GM12878 (cell line): ENCODE measurements around the gene GPER1. TPM values are rescaled to one million over a fixed set of nuclear protein-coding genes. Genes with fewer than 3 reads are reported as not detected.

Source experiments
- ATAC-seq: fragments of 200-7000 bp; cut with Tn5 transposase; 3 replicates; pipeline ENCODE4 v1.9.1; 2020; ENCODE audit warnings: mild to moderate bottlenecking, moderate library complexity
- BruUV-seq: library from RNA; stranded (reverse); fragments of 400-500 nt; replicated peaks from 2 replicates; lab custom pipeline; 2021; lab: Mats Ljungman, UMichigan
- CTCF ChIA-PET: fragments of 300-600 bp; sonication (Branson Sonifier 250); formaldehyde crosslinking; extraction: SDS; loops from one replicate; lab custom pipeline; 2021; ENCODE audit warnings: inconsistent platforms; lab: Yijun Ruan, JAX
- POLR2A ChIA-PET: fragments of 350-600 bp; formaldehyde crosslinking; extraction: SDS; loops from one replicate; lab custom pipeline; 2021; ENCODE audit warnings: inconsistent platforms; lab: Charles Lee
- RAD21 ChIA-PET: fragments of 300-600 bp; sonication (Branson Sonifier 250); formaldehyde crosslinking; loops from one replicate; lab custom pipeline; 2023; ENCODE audit warnings: antibody characterized with exemption; ENCODE audit not compliant: unreplicated experiment; lab: Charles Lee
- SMC1A ChIA-PET: fragments of 300-600 bp; sonication (Branson Sonifier 250); formaldehyde crosslinking; loops from one replicate; lab custom pipeline; 2023; ENCODE audit not compliant: unreplicated experiment, uncharacterized antibody; lab: Charles Lee
- DNase-seq: peaks from one replicate; pipeline ENCODE4 v3.0.0-alpha.2; 2011; ENCODE audit warnings: low read depth, low spot score
- FAIRE-seq: peaks from 3 replicates; lab custom pipeline; 2011; peaks lifted over from hg19 to GRCh38; lab: Jason Lieb, UNC
- H2AFZ ChIP-seq: 2 replicates; pipeline ENCODE4 v1.6.0; 2011; ENCODE audit warnings: low read depth, low read length, control low read depth; ENCODE audit not compliant: control insufficient read depth
- H3K27ac ChIP-seq: 2 replicates; pipeline ENCODE4 v1.5.1; 2011; ENCODE audit warnings: control low read depth; ENCODE audit not compliant: control insufficient read depth, insufficient read depth
- H3K27me3 ChIP-seq, 2 experiments: replicated peaks in 1 of 2; 2 replicates each; pipeline versions ENCODE4 v1.6.0 to v1.6.1; 2011; ENCODE audit warnings: low read length in 1 of 2; ENCODE audit not compliant: control insufficient read depth in 2 of 2, insufficient read depth in 2 of 2
- H3K36me3 ChIP-seq, 2 experiments: 2 replicates each; pipeline ENCODE4 v1.5.1; 2011; ENCODE audit warnings: low read length in 1 of 2; ENCODE audit not compliant: control insufficient read depth in 2 of 2, insufficient read depth in 2 of 2
- H3K4me1 ChIP-seq: 2 replicates; pipeline ENCODE4 v1.6.1; 2011; ENCODE audit warnings: mild to moderate bottlenecking, low read length, moderate library complexity, mixed read lengths; ENCODE audit not compliant: control insufficient read depth, insufficient read depth
- H3K4me2 ChIP-seq: 2 replicates; pipeline ENCODE4 v1.6.0; 2011; ENCODE audit warnings: control low read depth; ENCODE audit not compliant: control insufficient read depth, insufficient read depth
- H3K4me3 ChIP-seq: fragments of 200-600 bp; sonication (generic); 2 replicates; pipeline ENCODE4 v1.5.1; 2016
- H3K79me2 ChIP-seq: 2 replicates; pipeline ENCODE4 v1.6.0; 2011; ENCODE audit warnings: low read length; ENCODE audit not compliant: control insufficient read depth, insufficient read depth
- H3K9ac ChIP-seq: 2 replicates; pipeline ENCODE4 v1.8.0; 2011; ENCODE audit warnings: low read length, control low read depth, mixed read lengths; ENCODE audit not compliant: control insufficient read depth, insufficient read depth
- H3K9me3 ChIP-seq: replicated peaks from 3 replicates; pipeline ENCODE4 v1.5.1; 2011; ENCODE audit warnings: mild to moderate bottlenecking, low read length; ENCODE audit not compliant: control insufficient read depth, insufficient read depth
- H4K20me1 ChIP-seq: 2 replicates; pipeline ENCODE4 v1.6.0; 2011; ENCODE audit not compliant: control insufficient read depth, insufficient read depth
- HDGF ChIP-seq: fragments of 450-650 bp; IDR thresholded peaks from 2 replicates; pipeline ENCODE4 v1.6.1; 2016; ENCODE audit warnings: antibody characterized with exemption
- PRDM15 ChIP-seq: fragments of 450-650 bp; formaldehyde crosslinking; IDR thresholded peaks from 2 replicates; pipeline ENCODE4 v1.4.0; 2020; ENCODE audit warnings: mild to moderate bottlenecking, moderate library complexity
- TCF12 ChIP-seq: IDR thresholded peaks from 2 replicates; pipeline ENCODE4 v1.6.1; 2011; ENCODE audit warnings: low read depth, mild to moderate bottlenecking, low read length
- YBX1 ChIP-seq: fragments of 450-650 bp; IDR thresholded peaks from 2 replicates; pipeline ENCODE4 v1.6.1; 2016; ENCODE audit warnings: antibody characterized with exemption
- WGBS: methylation state at CpG from one replicate; pipeline ENCODE4 v1.1.6; 2016; ENCODE audit warnings: low lambda C conversion rate; ENCODE audit not compliant: insufficient replicate concordance, insufficient coverage; ENCODE audit errors: missing lambda C conversion rate; 5-methylcytosine and 5-hydroxymethylcytosine counted together
- in situ Hi-C: fragments of 300-500 bp; cut with MboI; formaldehyde crosslinking; loops from 9 replicates; pipeline ENCODE4 v1.14.3; 2018; ENCODE audit warnings: mixed read lengths
- intact Hi-C: fragments of 100-400 bp; cut with micrococcal nuclease; formaldehyde crosslinking; loops from one replicate; pipeline ENCODE4 v1.14.2; 2022; ENCODE audit not compliant: unreplicated experiment
- polyA plus RNA-seq, 11 experiments: library from polyadenylated mRNA; depleted of rRNA in 4 of 11; unstranded in 6 of 11; stranded (reverse) in 5 of 11; fragments of >200 nt; fragmentation: Nextera tagmentation in 4 of 11; fragmentation: Illumina TruSeq in 1 of 11; extraction: Ambion mirVana in 4 of 11; extraction: Trizol in 1 of 11; gene quantifications; 1 replicate in 1 of 11; 2 replicates in 10 of 11; pipeline versions ENCODE4 v1.2.1 to v1.2.3, GENCODE V29; 2011 to 2016; ENCODE audit warnings: inconsistent platforms in 2 of 11, missing spikeins in 2 of 11, low read depth in 1 of 11
- total RNA-seq, 4 experiments: library from RNA; depleted of rRNA in 3 of 4; stranded (reverse); fragments of >200 nt in 3 of 4; fragmentation: Illumina TruSeq in 1 of 4; extraction: Trizol in 1 of 4; gene quantifications; 2 replicates each; pipeline versions ENCODE4 v1.2.1 to v1.2.3, GENCODE V29; 2013 to 2021

Gene GPER1
- total and polyA plus RNA-seq, 10 of the 15 experiments (the other 5 are each of a cell fraction or from before 2014, with no cell fraction given) = 0.03 to 6.5 (median 2.6) TPM

GRCh38 chr7:1114088-1114487, 26.2 kb downstream of the GPER1 start:
- H3K4me3 ChIP-seq = no peak overlapping the region
- H3K4me1 ChIP-seq = no peaks in the 10 kb centered on the region
- H3K79me2 ChIP-seq = no peaks in the 10 kb centered on the region
- ChIA-PET CTCF (interaction anchor here (0.6 kb wide), 1 partner anchor 230 kb away, joined by 3 read pairs; no protein-coding TSS in a partner anchor), RAD21 (no interaction called here), POLR2A (interaction anchor here (0.6 kb wide), 1 partner anchor 164 kb away, joined by 5 read pairs; no protein-coding TSS in a partner anchor), SMC1A (no interaction called here)
- no TSS peak for BruUV-seq
- H3K9me3 ChIP-seq = no peaks in the 10 kb centered on the region
- DNase-seq (no peak), ATAC-seq (no peak), FAIRE-seq (no peak)
- H3K4me2 ChIP-seq = no peak overlapping the region
- H3K36me3 ChIP-seq = peaks cover 0 to 1% of the 10 kb centered on the region in 2 experiments; a peak in 2 of 4 replicates
- no peak overlapping the region for H3K9ac ChIP-seq
- TF ChIP-seq HDGF (no peak), PRDM15 (CRISPR knock-in tag) (no peak), YBX1 (no peak), TCF12 (no peak)
- H3K27me3 ChIP-seq = no peaks in the 10 kb centered on the region
- H4K20me1 ChIP-seq = no peaks in the 10 kb centered on the region
- in situ Hi-C loops (no loop called here), intact Hi-C loops (no loop called here)
- no peak overlapping the region for H2AFZ ChIP-seq
- no peak overlapping the region for H3K27ac ChIP-seq
- 94% methylated on average over 13 of the region's 13 CpGs for WGBS
